Measurements from ENCODE around the gene MT1X.
A peak's percentile ranks its signal among the peaks of the same experiment; 100 is the strongest.
"Not testable (repeated sequence)": the region's sequence is repeated elsewhere in the genome, so short reads cannot be mapped to it uniquely, and the experiment has no call there.

The MT1X gene

GRCh38 chr16:56710181-56710737 is 28.0 kb downstream of the MT1X start:
- no peak for DNase-seq (ENCODE audit: low spot score)

- DNase-seq (ENCODE audit: low spot score): no peak
Measured at GRCh38 chr16:56711862-56712261, 29.6 kb downstream of the MT1X start.

GRCh38 chr16:56713794-56714193 is 31.5 kb downstream of the MT1X start:
- no peak for DNase-seq (ENCODE audit: low spot score)

GRCh38 chr16:56715126-56715525 is 32.9 kb downstream of the MT1X start:
- DNase-seq (ENCODE audit: low spot score): no peak

- DNase-seq (ENCODE audit: low spot score): no peak
Measured at GRCh38 chr16:56716761-56717160, 34.5 kb downstream of the MT1X start.

GRCh38 chr16:56717532-56717931 is 35.3 kb downstream of the MT1X start:
- DNase-seq (ENCODE audit: low spot score): not testable (repeated sequence)

GRCh38 chr16:56722200-56722842 is 40.1 kb downstream of the MT1X start:
- no peak for DNase-seq (ENCODE audit: low spot score)

GRCh38 chr16:56724191-56724590 is 41.9 kb downstream of the MT1X start:
- no peak for DNase-seq (ENCODE audit: low spot score)

GRCh38 chr16:56726283-56726682 is 44.0 kb downstream of the MT1X start:
- no peak for DNase-seq (ENCODE audit: low spot score)

- DNase-seq (ENCODE audit: low spot score): no peak
Measured at GRCh38 chr16:56726926-56727325, 44.7 kb downstream of the MT1X start.

- no peak for DNase-seq (ENCODE audit: low spot score)
Measured at GRCh38 chr16:56728027-56728426, 45.8 kb downstream of the MT1X start.

GRCh38 chr16:56728980-56729734 is 46.9 kb downstream of the MT1X start:
- DNase-seq (ENCODE audit: low spot score): no peak

GRCh38 chr16:56729735-56730662 is 47.7 kb downstream of the MT1X start, which contains the start of gene NUP93:
Gene NUP93, plus strand, starts transcription at chr16:56730129. Its CDS starts 18,119 bp downstream, at chr16:56748248.
- peak; percentile 89 for DNase-seq (ENCODE audit: low spot score)

GRCh38 chr16:56732366-56732765 is 50.1 kb downstream of the MT1X start:
- no peak for DNase-seq (ENCODE audit: low spot score)

- DNase-seq (ENCODE audit: low spot score): peak; percentile 5
Measured at GRCh38 chr16:56732832-56733231, 50.6 kb downstream of the MT1X start.

Data from CD4-positive, alpha-beta T cell treated with Interleukin-2 at 100 ng/mL for 4 hours (primary cell).